ENCODE results near the gene CNIH3. TPM values are rescaled to one million over a fixed set of nuclear protein-coding genes. Genes with fewer than 3 reads are reported as not detected.

CNIH3 gene
- total and polyA plus RNA-seq, 2 donors (not counting 1 experiment from before 2014, with no cell fraction given) = 3.7 to 28.1 TPM

DNA sequence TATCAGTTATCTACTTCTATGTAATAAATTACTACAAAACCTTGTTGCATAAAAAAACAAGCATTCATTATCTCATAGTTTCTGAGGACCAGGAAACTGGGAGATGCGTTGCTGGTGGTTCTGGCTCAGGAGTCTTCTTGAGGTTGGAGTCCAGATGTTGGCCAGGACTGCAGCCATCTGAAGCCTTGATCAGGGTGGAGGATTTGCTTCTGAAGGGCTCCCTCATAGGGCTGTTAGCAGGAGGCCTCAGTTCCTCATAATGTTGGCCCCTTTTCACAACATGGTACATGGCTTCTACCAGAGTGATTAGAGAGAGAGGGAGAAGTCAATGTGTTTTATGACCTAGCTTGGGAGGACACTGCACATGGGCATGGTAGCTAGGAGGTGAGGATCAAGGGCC, 137.4 kb downstream of the CNIH3 start:
- H3K36me3 ChIP-seq (ENCODE audit: control insufficient read depth, insufficient read depth, low read length) = no peaks in the 10 kb centered on the region
- H3K79me2 ChIP-seq (ENCODE audit: control insufficient read depth, insufficient read depth, low read length) = no peaks in the 10 kb centered on the region
- no peak overlapping the region for H3K4me3 ChIP-seq (replicated peaks in 1 of 4; ENCODE audit: control extremely low read depth in 1 of 4, insufficient read depth in 1 of 4, low read depth in 3 of 4, low read length in 4 of 4)
- H3K27ac ChIP-seq (ENCODE audit: insufficient read depth, low read length) = no peak overlapping the region
- no peaks in the 10 kb centered on the region for H3K27me3 ChIP-seq (ENCODE audit: control insufficient read depth, insufficient read depth, low read length)
- no peaks in the 10 kb centered on the region for H3K9me3 ChIP-seq (ENCODE audit: control insufficient read depth, insufficient read depth, low read depth, low read length)
- no peak overlapping the region for H3K9ac ChIP-seq (ENCODE audit: insufficient read depth, low read length)
- no peaks in the 10 kb centered on the region for H4K20me1 ChIP-seq (ENCODE audit: control insufficient read depth, extremely low read depth, insufficient read depth, low read length)
- no peak overlapping the region for H3K4me2 ChIP-seq (ENCODE audit: extremely low read depth, insufficient read depth, low read length)
- H2AFZ ChIP-seq (ENCODE audit: low read length) = no peak overlapping the region
- no peaks in the 10 kb centered on the region for H3K4me1 ChIP-seq (ENCODE audit: control insufficient read depth, extremely low read depth, insufficient read depth, low read length)
- no peak for DNase-seq (ENCODE audit: low read depth in 2 of 2)
- TF ChIP-seq EZH2 (IDR thresholded peaks at IDR 0.05; ENCODE audit: low read length, missing control alignments) = no peak
- TF ChIP-seq, protein P1, sequence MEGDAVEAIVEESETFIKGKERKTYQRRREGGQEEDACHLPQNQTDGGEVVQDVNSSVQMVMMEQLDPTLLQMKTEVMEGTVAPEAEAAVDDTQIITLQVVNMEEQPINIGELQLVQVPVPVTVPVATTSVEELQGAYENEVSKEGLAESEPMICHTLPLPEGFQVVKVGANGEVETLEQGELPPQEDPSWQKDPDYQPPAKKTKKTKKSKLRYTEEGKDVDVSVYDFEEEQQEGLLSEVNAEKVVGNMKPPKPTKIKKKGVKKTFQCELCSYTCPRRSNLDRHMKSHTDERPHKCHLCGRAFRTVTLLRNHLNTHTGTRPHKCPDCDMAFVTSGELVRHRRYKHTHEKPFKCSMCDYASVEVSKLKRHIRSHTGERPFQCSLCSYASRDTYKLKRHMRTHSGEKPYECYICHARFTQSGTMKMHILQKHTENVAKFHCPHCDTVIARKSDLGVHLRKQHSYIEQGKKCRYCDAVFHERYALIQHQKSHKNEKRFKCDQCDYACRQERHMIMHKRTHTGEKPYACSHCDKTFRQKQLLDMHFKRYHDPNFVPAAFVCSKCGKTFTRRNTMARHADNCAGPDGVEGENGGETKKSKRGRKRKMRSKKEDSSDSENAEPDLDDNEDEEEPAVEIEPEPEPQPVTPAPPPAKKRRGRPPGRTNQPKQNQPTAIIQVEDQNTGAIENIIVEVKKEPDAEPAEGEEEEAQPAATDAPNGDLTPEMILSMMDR (conservative IDR thresholded peaks at IDR 0.05 in 1 of 2, IDR thresholded peaks at IDR 0.05 in 1 of 2; ENCODE audit: low read depth in 1 of 2, low read length in 2 of 2) = no peak

GRCh38 chr1:224755586-224755985, 139.5 kb downstream of the CNIH3 start:
- H3K27ac ChIP-seq (ENCODE audit: insufficient read depth, low read length) = no peak overlapping the region
- H3K4me3 ChIP-seq (replicated peaks in 1 of 4; ENCODE audit: control extremely low read depth in 1 of 4, insufficient read depth in 1 of 4, low read depth in 3 of 4, low read length in 4 of 4) = no peak overlapping the region
- H3K27me3 ChIP-seq (ENCODE audit: control insufficient read depth, insufficient read depth, low read length) = no peaks in the 10 kb centered on the region
- H3K36me3 ChIP-seq (ENCODE audit: control insufficient read depth, insufficient read depth, low read length) = no peaks in the 10 kb centered on the region
- no peaks in the 10 kb centered on the region for H3K9me3 ChIP-seq (ENCODE audit: control insufficient read depth, insufficient read depth, low read depth, low read length)
- TF ChIP-seq, protein P1 (conservative IDR thresholded peaks at IDR 0.05 in 1 of 2, IDR thresholded peaks at IDR 0.05 in 1 of 2; ENCODE audit: low read depth in 1 of 2, low read length in 2 of 2) = no peak
- TF ChIP-seq EZH2 (IDR thresholded peaks at IDR 0.05; ENCODE audit: low read length, missing control alignments) = no peak
- H3K79me2 ChIP-seq (ENCODE audit: control insufficient read depth, insufficient read depth, low read length) = no peaks in the 10 kb centered on the region
- no peak overlapping the region for H3K9ac ChIP-seq (ENCODE audit: insufficient read depth, low read length)
- DNase-seq (ENCODE audit: low read depth in 2 of 2) = no peak
- H3K4me1 ChIP-seq (ENCODE audit: control insufficient read depth, extremely low read depth, insufficient read depth, low read length) = no peaks in the 10 kb centered on the region
- no peak overlapping the region for H2AFZ ChIP-seq (ENCODE audit: low read length)
- no peaks in the 10 kb centered on the region for H4K20me1 ChIP-seq (ENCODE audit: control insufficient read depth, extremely low read depth, insufficient read depth, low read length)
- H3K4me2 ChIP-seq (ENCODE audit: extremely low read depth, insufficient read depth, low read length) = no peak overlapping the region

GRCh38 chr1:224757508-224757907, 141.4 kb downstream of the CNIH3 start:
- H4K20me1 ChIP-seq (ENCODE audit: control insufficient read depth, extremely low read depth, insufficient read depth, low read length) = no peaks in the 10 kb centered on the region
- H3K9ac ChIP-seq (ENCODE audit: insufficient read depth, low read length) = no peak overlapping the region
- no peaks in the 10 kb centered on the region for H3K36me3 ChIP-seq (ENCODE audit: control insufficient read depth, insufficient read depth, low read length)
- no peak for DNase-seq (ENCODE audit: low read depth in 2 of 2)
- no peaks in the 10 kb centered on the region for H3K27me3 ChIP-seq (ENCODE audit: control insufficient read depth, insufficient read depth, low read length)
- no peak for TF ChIP-seq EZH2 (IDR thresholded peaks at IDR 0.05; ENCODE audit: low read length, missing control alignments)
- TF ChIP-seq, protein P1 (conservative IDR thresholded peaks at IDR 0.05 in 1 of 2, IDR thresholded peaks at IDR 0.05 in 1 of 2; ENCODE audit: low read depth in 1 of 2, low read length in 2 of 2) = no peak
- no peak overlapping the region for H3K27ac ChIP-seq (ENCODE audit: insufficient read depth, low read length)
- H3K9me3 ChIP-seq (ENCODE audit: control insufficient read depth, insufficient read depth, low read depth, low read length) = no peaks in the 10 kb centered on the region
- H2AFZ ChIP-seq (ENCODE audit: low read length) = no peak overlapping the region
- no peaks in the 10 kb centered on the region for H3K79me2 ChIP-seq (ENCODE audit: control insufficient read depth, insufficient read depth, low read length)
- no peaks in the 10 kb centered on the region for H3K4me1 ChIP-seq (ENCODE audit: control insufficient read depth, extremely low read depth, insufficient read depth, low read length)
- H3K4me2 ChIP-seq (ENCODE audit: extremely low read depth, insufficient read depth, low read length) = no peak overlapping the region
- H3K4me3 ChIP-seq (replicated peaks in 1 of 4; ENCODE audit: control extremely low read depth in 1 of 4, insufficient read depth in 1 of 4, low read depth in 3 of 4, low read length in 4 of 4) = no peak overlapping the region

All from fibroblast of lung (primary cell).